ENCODE measurements around the gene TSR2.

Gene TSR2

GRCh38 chrX:54439960-54440871 is at the start of gene TSR2:
Gene TSR2 (plus strand): TSS chrX:54440404. CDS start chrX:54440422, 18 bp downstream.
- DNase-seq (ENCODE audit: low spot score): peak; percentile 84

GRCh38 chrX:54397113-54397512 is 43.1 kb upstream of the TSR2 start:
- peak; percentile 8 for DNase-seq (ENCODE audit: low spot score)

- no peak for DNase-seq (ENCODE audit: low spot score)
These were observed 32.9 kb upstream of the TSR2 start for GRCh38 chrX:54407266-54407665.

GRCh38 chrX:54411732-54412131 is 28.5 kb upstream of the TSR2 start:
- no peak for DNase-seq (ENCODE audit: low spot score)

- DNase-seq (ENCODE audit: low spot score): no peak
These were observed 26.5 kb upstream of the TSR2 start for GRCh38 chrX:54413753-54414152.

GRCh38 chrX:54415534-54416350 is 24.5 kb upstream of the TSR2 start:
- no peak for DNase-seq (ENCODE audit: low spot score)

GRCh38 chrX:54416965-54417364 is 23.2 kb upstream of the TSR2 start:
- no peak for DNase-seq (ENCODE audit: low spot score)

- no peak for DNase-seq (ENCODE audit: low spot score)
These were observed 20.5 kb upstream of the TSR2 start for GRCh38 chrX:54419559-54420302.

GRCh38 chrX:54422168-54422567 is 18.0 kb upstream of the TSR2 start:
- no peak for DNase-seq (ENCODE audit: low spot score)

GRCh38 chrX:54423161-54423888 is 16.9 kb upstream of the TSR2 start:
- DNase-seq (ENCODE audit: low spot score): peak; percentile 20

GRCh38 chrX:54427837-54428424 is 12.3 kb upstream of the TSR2 start:
- DNase-seq (ENCODE audit: low spot score): no peak

GRCh38 chrX:54430519-54430918 is 9.7 kb upstream of the TSR2 start:
- no peak for DNase-seq (ENCODE audit: low spot score)

- DNase-seq (ENCODE audit: low spot score): no peak
These were observed 5.1 kb upstream of the TSR2 start for GRCh38 chrX:54435121-54435520.

- no peak for DNase-seq (ENCODE audit: low spot score)
These were observed 2.6 kb downstream of the TSR2 start for GRCh38 chrX:54442790-54443189.

- DNase-seq (ENCODE audit: low spot score): no peak
These were observed 4.5 kb downstream of the TSR2 start for GRCh38 chrX:54444752-54445151.

GRCh38 chrX:54446084-54446483 is 5.9 kb downstream of the TSR2 start:
- no peak for DNase-seq (ENCODE audit: low spot score)

GRCh38 chrX:54447461-54447860 is 7.3 kb downstream of the TSR2 start:
- DNase-seq (ENCODE audit: low spot score): no peak

- DNase-seq (ENCODE audit: low spot score): no peak
These were observed 9.7 kb downstream of the TSR2 start for GRCh38 chrX:54449929-54450328.

- DNase-seq (ENCODE audit: low spot score): peak; percentile 13
These were observed 12.7 kb downstream of the TSR2 start for GRCh38 chrX:54452920-54453319.

- no peak for DNase-seq (ENCODE audit: low spot score)
These were observed 30.0 kb downstream of the TSR2 start for GRCh38 chrX:54470054-54470760.

All from AG20443 (cell line).